ENCODE results near the gene ATXN3L. TPM values are rescaled to one million over a fixed set of nuclear protein-coding genes. Genes with fewer than 3 reads are reported as not detected.

The ATXN3L gene
- total and polyA plus RNA-seq, 2 donors from 2014 or later = not detected

DNA sequence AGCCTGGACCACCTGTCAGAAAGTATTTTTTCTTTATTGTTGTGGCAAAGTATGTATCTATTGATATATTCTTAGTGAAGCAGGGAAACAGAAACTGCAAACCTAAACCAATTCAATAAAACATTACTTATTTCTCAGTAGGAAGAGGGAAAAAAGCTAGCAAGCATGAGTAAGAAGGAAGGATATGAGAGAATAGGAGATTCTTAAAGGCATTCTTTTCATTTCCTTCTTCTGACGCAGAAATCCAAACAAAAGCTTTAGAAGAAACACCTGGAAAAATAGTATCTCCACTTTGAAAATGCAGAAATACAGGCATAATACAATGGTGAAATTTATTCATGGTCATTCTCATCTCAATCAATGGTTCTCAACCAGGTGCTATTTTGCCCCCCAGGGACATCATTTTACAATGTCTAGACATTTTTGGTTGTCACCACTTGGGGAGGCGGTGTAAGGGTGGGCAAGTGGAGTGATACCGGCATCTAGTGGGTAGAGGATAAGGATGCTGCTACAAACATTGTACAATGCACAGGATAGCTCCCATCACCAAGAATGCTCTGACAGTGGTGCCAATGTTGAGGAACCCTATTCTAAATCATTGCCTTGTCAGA, 21.7 kb upstream of the ATXN3L start:
- H3K9me3 ChIP-seq (ENCODE audit: control insufficient read depth in 2 of 3, insufficient read depth in 1 of 3, low read length in 3 of 3) = no peaks in the 10 kb centered on the region
- TF ChIP-seq, protein P1, sequence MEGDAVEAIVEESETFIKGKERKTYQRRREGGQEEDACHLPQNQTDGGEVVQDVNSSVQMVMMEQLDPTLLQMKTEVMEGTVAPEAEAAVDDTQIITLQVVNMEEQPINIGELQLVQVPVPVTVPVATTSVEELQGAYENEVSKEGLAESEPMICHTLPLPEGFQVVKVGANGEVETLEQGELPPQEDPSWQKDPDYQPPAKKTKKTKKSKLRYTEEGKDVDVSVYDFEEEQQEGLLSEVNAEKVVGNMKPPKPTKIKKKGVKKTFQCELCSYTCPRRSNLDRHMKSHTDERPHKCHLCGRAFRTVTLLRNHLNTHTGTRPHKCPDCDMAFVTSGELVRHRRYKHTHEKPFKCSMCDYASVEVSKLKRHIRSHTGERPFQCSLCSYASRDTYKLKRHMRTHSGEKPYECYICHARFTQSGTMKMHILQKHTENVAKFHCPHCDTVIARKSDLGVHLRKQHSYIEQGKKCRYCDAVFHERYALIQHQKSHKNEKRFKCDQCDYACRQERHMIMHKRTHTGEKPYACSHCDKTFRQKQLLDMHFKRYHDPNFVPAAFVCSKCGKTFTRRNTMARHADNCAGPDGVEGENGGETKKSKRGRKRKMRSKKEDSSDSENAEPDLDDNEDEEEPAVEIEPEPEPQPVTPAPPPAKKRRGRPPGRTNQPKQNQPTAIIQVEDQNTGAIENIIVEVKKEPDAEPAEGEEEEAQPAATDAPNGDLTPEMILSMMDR (IDR thresholded peaks at IDR 0.05; ENCODE audit: borderline replicate concordance, extremely low read depth, insufficient read depth) = no peak
- FAIRE-seq (no peak), DNase-seq (no peak)
- peaks cover 7% of the 10 kb centered on the region for H3K27me3 ChIP-seq (ENCODE audit: control insufficient read depth, insufficient read depth, low read length)
- H3K27ac ChIP-seq (ENCODE audit: low read depth in 2 of 2, low read length in 2 of 2) = no peak overlapping the region
- H3K4me1 ChIP-seq (ENCODE audit: control insufficient read depth in 2 of 3, insufficient read depth in 2 of 3, low read depth in 1 of 3, low read length in 3 of 3) = no peaks in the 10 kb centered on the region
- H3K9ac ChIP-seq (ENCODE audit: low read length in 3 of 3) = no peak overlapping the region
- no peaks in the 10 kb centered on the region for H3K36me3 ChIP-seq (ENCODE audit: control insufficient read depth in 2 of 3, insufficient read depth in 3 of 3, low read length in 3 of 3)
- no peak overlapping the region for H3K4me3 ChIP-seq (ENCODE audit: low read length in 3 of 3)
- intact Hi-C loops (cut with DNase I) = no loop called here

DNA sequence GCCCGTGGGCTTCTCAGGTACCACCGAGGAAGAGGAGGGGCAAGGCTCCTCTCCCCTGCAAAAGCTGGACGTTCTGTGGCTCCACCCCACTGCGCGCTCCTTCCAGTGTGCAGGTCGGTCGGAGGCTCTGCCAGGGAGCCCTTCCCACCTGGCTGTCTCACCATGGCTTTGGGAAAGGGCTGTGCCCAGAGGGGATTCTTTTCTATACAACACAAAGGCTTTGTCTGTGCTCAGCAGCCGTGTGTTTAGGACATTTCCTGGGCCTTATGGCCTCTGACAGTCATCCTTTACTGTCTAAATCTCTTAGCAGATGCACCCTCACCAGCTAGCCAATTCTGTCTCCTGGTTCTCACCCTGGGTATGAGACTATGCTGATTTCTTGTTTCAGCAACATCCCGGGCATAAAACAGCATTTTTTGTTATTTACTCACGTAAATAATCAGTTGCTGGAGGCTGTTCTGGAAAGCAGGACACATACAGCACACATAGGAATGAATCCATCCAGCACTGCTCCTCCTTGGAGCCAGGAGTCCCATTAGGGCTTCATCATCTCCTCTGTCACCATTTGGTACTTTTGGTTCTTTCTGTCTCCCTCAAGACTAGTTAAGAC, 20.4 kb upstream of the ATXN3L start:
- no peak overlapping the region for H3K9ac ChIP-seq (ENCODE audit: low read length in 3 of 3)
- H3K4me3 ChIP-seq (ENCODE audit: low read length in 3 of 3) = no peak overlapping the region
- no peaks in the 10 kb centered on the region for H3K36me3 ChIP-seq (ENCODE audit: control insufficient read depth in 2 of 3, insufficient read depth in 3 of 3, low read length in 3 of 3)
- H3K27me3 ChIP-seq (ENCODE audit: control insufficient read depth, insufficient read depth, low read length) = peaks cover 7% of the 10 kb centered on the region
- FAIRE-seq = no peak
- H3K27ac ChIP-seq (ENCODE audit: low read depth in 2 of 2, low read length in 2 of 2) = no peak overlapping the region
- TF ChIP-seq, protein P1 (IDR thresholded peaks at IDR 0.05; ENCODE audit: borderline replicate concordance, extremely low read depth, insufficient read depth) = no peak
- H3K4me1 ChIP-seq (ENCODE audit: control insufficient read depth in 2 of 3, insufficient read depth in 2 of 3, low read depth in 1 of 3, low read length in 3 of 3) = no peaks in the 10 kb centered on the region
- H3K9me3 ChIP-seq (ENCODE audit: control insufficient read depth in 2 of 3, insufficient read depth in 1 of 3, low read length in 3 of 3) = no peaks in the 10 kb centered on the region
- intact Hi-C loops (cut with DNase I) = no loop called here
- no peak for DNase-seq

DNA sequence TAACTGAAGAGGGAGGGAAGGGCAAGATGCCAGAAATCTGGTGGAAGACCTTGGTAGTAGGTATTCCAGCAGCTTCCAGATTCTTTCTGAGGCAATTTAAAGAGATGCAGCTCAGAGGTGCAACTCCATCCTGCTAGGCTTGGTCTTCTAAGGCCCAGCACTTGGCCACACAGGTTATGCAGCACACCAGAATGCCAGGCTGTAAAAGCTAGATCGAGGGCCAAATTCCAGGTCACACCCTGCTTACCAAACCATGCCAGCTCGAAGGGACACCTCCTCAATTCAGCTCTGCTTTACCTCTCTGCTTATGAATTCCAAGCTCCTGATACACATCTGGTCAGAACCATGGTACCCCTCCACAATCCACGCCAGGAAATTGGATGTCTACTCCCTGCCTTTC, 19.8 kb upstream of the ATXN3L start:
- intact Hi-C loops (cut with DNase I) = no loop called here

More for the DNA sequence above, 19.8 kb upstream of the ATXN3L start:
- no peak overlapping the region for H3K27ac ChIP-seq (ENCODE audit: low read depth in 2 of 2, low read length in 2 of 2)
- no peak overlapping the region for H3K4me3 ChIP-seq (ENCODE audit: low read length in 3 of 3)
- no peak overlapping the region for H3K9ac ChIP-seq (ENCODE audit: low read length in 3 of 3)
- FAIRE-seq (no peak), DNase-seq (no peak)
- H3K27me3 ChIP-seq (ENCODE audit: control insufficient read depth, insufficient read depth, low read length) = peaks cover 5% of the 10 kb centered on the region
- no peaks in the 10 kb centered on the region for H3K9me3 ChIP-seq (ENCODE audit: control insufficient read depth in 2 of 3, insufficient read depth in 1 of 3, low read length in 3 of 3)
- no peaks in the 10 kb centered on the region for H3K36me3 ChIP-seq (ENCODE audit: control insufficient read depth in 2 of 3, insufficient read depth in 3 of 3, low read length in 3 of 3)
- no peaks in the 10 kb centered on the region for H3K4me1 ChIP-seq (ENCODE audit: control insufficient read depth in 2 of 3, insufficient read depth in 2 of 3, low read depth in 1 of 3, low read length in 3 of 3)
- TF ChIP-seq, protein P1 (IDR thresholded peaks at IDR 0.05; ENCODE audit: borderline replicate concordance, extremely low read depth, insufficient read depth) = no peak

All from kidney (tissue), 14 donors.